HEK293 (cell line): ENCODE results near the gene EPHA4.

Experiments used
- CTCF ChIP-seq: fragments of 450-650 bp; formaldehyde crosslinking; IDR thresholded peaks from 2 replicates; pipeline ENCODE4 v1.5.1; 2016; ENCODE audit warnings: missing biosample characterization, missing genetic modification characterization
- GFI1B ChIP-seq: fragments of 450-650 bp; formaldehyde crosslinking; IDR thresholded peaks from 2 replicates; pipeline ENCODE4 v1.5.1; 2016; ENCODE audit warnings: missing biosample characterization, missing genetic modification characterization
- GLIS1 ChIP-seq: fragments of 450-650 bp; formaldehyde crosslinking; IDR thresholded peaks from 2 replicates; pipeline ENCODE4 v1.5.1; 2016; ENCODE audit warnings: missing biosample characterization, missing genetic modification characterization
- GLIS2 ChIP-seq: fragments of 450-650 bp; formaldehyde crosslinking; IDR thresholded peaks from 2 replicates; pipeline ENCODE4 v1.5.1; 2016; ENCODE audit warnings: missing biosample characterization, missing genetic modification characterization
- IKZF3 ChIP-seq: fragments of 450-650 bp; IDR thresholded peaks from 2 replicates; pipeline ENCODE4 v1.5.0; 2018; ENCODE audit warnings: missing biosample characterization, mild to moderate bottlenecking, missing genetic modification characterization, moderate library complexity
- KLF17 ChIP-seq: fragments of 450-650 bp; formaldehyde crosslinking; IDR thresholded peaks from 2 replicates; pipeline ENCODE4 v1.5.1; 2016; ENCODE audit warnings: missing biosample characterization, missing genetic modification characterization
- REST ChIP-seq: fragments of 450-650 bp; formaldehyde crosslinking; IDR thresholded peaks from 2 replicates; pipeline ENCODE4 v1.5.1; 2016; ENCODE audit warnings: missing biosample characterization, missing genetic modification characterization
- SCRT2 ChIP-seq: fragments of 450-650 bp; formaldehyde crosslinking; IDR thresholded peaks from 2 replicates; pipeline ENCODE4 v1.5.1; 2016; ENCODE audit warnings: missing biosample characterization, missing genetic modification characterization
- WT1 ChIP-seq: fragments of 450-650 bp; formaldehyde crosslinking; IDR thresholded peaks from 2 replicates; pipeline ENCODE4 v1.5.1; 2016; ENCODE audit warnings: missing biosample characterization, missing genetic modification characterization
- ZBTB1 ChIP-seq: fragments of 450-650 bp; formaldehyde crosslinking; IDR thresholded peaks from 2 replicates; pipeline ENCODE4 v1.5.1; 2016; ENCODE audit warnings: missing biosample characterization, missing genetic modification characterization
- ZBTB7A ChIP-seq: fragments of 450-650 bp; formaldehyde crosslinking; IDR thresholded peaks from 2 replicates; pipeline ENCODE4 v1.5.1; 2016; ENCODE audit warnings: low read depth, missing biosample characterization, missing genetic modification characterization
- ZEB2 ChIP-seq: fragments of 450-650 bp; formaldehyde crosslinking; IDR thresholded peaks from 2 replicates; pipeline ENCODE4 v1.5.1; 2016; ENCODE audit warnings: missing biosample characterization, missing genetic modification characterization
- ZNF114 ChIP-seq: fragments of 450-650 bp; formaldehyde crosslinking; IDR thresholded peaks from 2 replicates; pipeline ENCODE4 v1.5.0; 2017; ENCODE audit warnings: missing biosample characterization, missing genetic modification characterization
- ZNF2 ChIP-seq: fragments of 450-650 bp; formaldehyde crosslinking; IDR thresholded peaks from 2 replicates; pipeline ENCODE4 v1.5.1; 2016; ENCODE audit warnings: missing biosample characterization, missing genetic modification characterization
- ZNF211 ChIP-seq: fragments of 450-650 bp; formaldehyde crosslinking; IDR thresholded peaks from 2 replicates; pipeline ENCODE4 v1.5.1; 2016; ENCODE audit warnings: low read depth, missing biosample characterization, missing genetic modification characterization
- ZNF24 ChIP-seq: fragments of 450-650 bp; formaldehyde crosslinking; IDR thresholded peaks from 2 replicates; pipeline ENCODE4 v1.5.1; 2016; ENCODE audit warnings: missing biosample characterization, missing genetic modification characterization
- ZNF341 ChIP-seq: fragments of 450-650 bp; formaldehyde crosslinking; IDR thresholded peaks from 2 replicates; pipeline ENCODE4; 2016; ENCODE audit warnings: low read depth, missing biosample characterization, missing genetic modification characterization
- ZNF394 ChIP-seq: fragments of 450-650 bp; formaldehyde crosslinking; IDR thresholded peaks from 2 replicates; pipeline ENCODE4 v1.5.1; 2016; ENCODE audit warnings: missing biosample characterization, missing genetic modification characterization, mild to moderate bottlenecking, moderate library complexity, borderline replicate concordance
- ZNF48 ChIP-seq: fragments of 450-650 bp; formaldehyde crosslinking; IDR thresholded peaks from 2 replicates; pipeline ENCODE4 v1.5.1; 2016; ENCODE audit warnings: missing biosample characterization, missing genetic modification characterization
- ZNF518A ChIP-seq: fragments of 450-650 bp; formaldehyde crosslinking; conservative IDR thresholded peaks from 2 replicates; pipeline ENCODE4 v1.5.1; 2016; ENCODE audit warnings: low read depth, missing biosample characterization, missing genetic modification characterization
- ZNF600 ChIP-seq: fragments of 450-650 bp; formaldehyde crosslinking; IDR thresholded peaks from 2 replicates; pipeline ENCODE4 v1.5.1; 2016; ENCODE audit warnings: missing biosample characterization, missing genetic modification characterization
- ZSCAN30 ChIP-seq: fragments of 450-650 bp; IDR thresholded peaks from 2 replicates; pipeline ENCODE4 v1.5.1; 2018; ENCODE audit warnings: missing biosample characterization, mild to moderate bottlenecking, missing genetic modification characterization, moderate library complexity

EPHA4 gene

GRCh38 chr2:221573430-221574230 lies 1.5 kb upstream of the EPHA4 start (continued):
- peak; percentile 39; the same call in 1 of the 2 replicates for TF ChIP-seq WT1 (tag by site-specific recombination)
- TF ChIP-seq REST (tag by site-specific recombination), result peak; percentile 66; the same call in 1 of the 2 replicates
- TF ChIP-seq GFI1B (tag by site-specific recombination), result 0 out of 2 replicates have a peak, but pooled peaks have one; percentile 35
- peak; percentile 87 for TF ChIP-seq ZSCAN30
- TF ChIP-seq ZNF394 (tag by site-specific recombination), result 0 out of 2 replicates have a peak, but pooled peaks have one; percentile 36
- 0 out of 2 replicates have a peak, but pooled peaks have one; percentile 52 for TF ChIP-seq ZNF24
- peak; percentile 96 for TF ChIP-seq ZBTB1 (tag by site-specific recombination)
- peak; percentile 99 for TF ChIP-seq CTCF (tag by site-specific recombination)
- peak; percentile 68 for TF ChIP-seq ZNF341 (tag by site-specific recombination)
- no peak for TF ChIP-seq SCRT2 (tag by site-specific recombination)
- TF ChIP-seq KLF17 (tag by site-specific recombination), result 0 out of 2 replicates have a peak, but pooled peaks have one; percentile 48
- TF ChIP-seq IKZF3 (tag by site-specific recombination), result peak; percentile 96
- no peak for TF ChIP-seq ZNF600 (tag by site-specific recombination)
- peak; percentile 44; the same call in 1 of the 2 replicates for TF ChIP-seq GLIS2
- no peak for TF ChIP-seq ZNF48 (tag by site-specific recombination)
- TF ChIP-seq GLIS1, result peak; percentile 49
- no peak for TF ChIP-seq ZNF211
- TF ChIP-seq ZNF2 (tag by site-specific recombination), result peak; percentile 73
- TF ChIP-seq ZEB2 (tag by site-specific recombination), result peak; percentile 51
- TF ChIP-seq ZNF518A (tag by site-specific recombination), result 0 out of 2 replicates have a peak, but pooled peaks have one; percentile 23
- TF ChIP-seq ZBTB7A (tag by site-specific recombination), result no peak
- TF ChIP-seq ZNF114 (tag by site-specific recombination), result no peak
